CD14-positive monocyte (primary cell): ENCODE results near the gene GRID2. TPM values are rescaled to one million over a fixed set of nuclear protein-coding genes. Genes with fewer than 3 reads are reported as not detected.

Source experiments
- DNase-seq, 3 donors: peaks; one replicate each; pipeline ENCODE4 v3.0.0-alpha.2; 2011 to 2022
- H2AFZ ChIP-seq: 2 replicates; pipeline ENCODE4 v1.6.0; 2012; ENCODE audit warnings: mild to moderate bottlenecking, low read depth, low read length, inconsistent platforms; ENCODE audit not compliant: insufficient read depth, poor library complexity, severe bottlenecking
- H3K27ac ChIP-seq, 2 donors: 1 replicate in 1 of 2; 2 replicates in 1 of 2; pipeline ENCODE4 v1.5.1; 2012 to 2013; ENCODE audit warnings: low read length in 2 of 2, control low read depth in 1 of 2, inconsistent platforms in 1 of 2, low read depth in 1 of 2, mild to moderate bottlenecking in 1 of 2
- H3K27me3 ChIP-seq, 2 donors: one replicate each; pipeline versions ENCODE4 v1.6.0 to v1.6.1; 2011 to 2013; ENCODE audit warnings: low read length in 2 of 2; ENCODE audit not compliant: control insufficient read depth in 2 of 2, insufficient read depth in 2 of 2
- H3K36me3 ChIP-seq, 2 donors: replicated peaks in 1 of 2; 1 replicate in 1 of 2; 2 replicates in 1 of 2; pipeline versions ENCODE4 v1.5.1 to v1.6.1; 2012 to 2013; ENCODE audit warnings: low read length in 2 of 2, control low read depth in 1 of 2, inconsistent platforms in 1 of 2, mild to moderate bottlenecking in 1 of 2; ENCODE audit not compliant: insufficient read depth in 2 of 2, control insufficient read depth in 1 of 2
- H3K4me1 ChIP-seq, 2 donors: 1 replicate in 1 of 2; 2 replicates in 1 of 2; pipeline versions ENCODE4 v1.5.1 to v1.6.1; 2012 to 2013; ENCODE audit warnings: low read length in 2 of 2, control low read depth in 1 of 2, inconsistent platforms in 1 of 2, mild to moderate bottlenecking in 1 of 2, moderate library complexity in 1 of 2; ENCODE audit not compliant: insufficient read depth in 2 of 2, control insufficient read depth in 1 of 2
- H3K4me2 ChIP-seq: replicated peaks from 2 replicates; pipeline ENCODE3; 2012; ENCODE audit warnings: low read length, moderate library complexity, mild to moderate bottlenecking; ENCODE audit not compliant: poor library complexity, severe bottlenecking; ENCODE audit errors: extremely low read depth
- H3K4me3 ChIP-seq, 3 experiments: fragments of 200-600 bp in 1 of 3; sonication (generic) in 1 of 3; replicated peaks in 1 of 3; 1 replicate in 2 of 3; 2 replicates in 1 of 3; pipeline ENCODE4 v1.5.1; 2011 to 2013; ENCODE audit warnings: low read length in 3 of 3, mild to moderate bottlenecking in 3 of 3, control low read depth in 2 of 3, low read depth in 2 of 3, inconsistent platforms in 1 of 3, moderate library complexity in 1 of 3
- H3K79me2 ChIP-seq: 2 replicates; pipeline ENCODE4 v1.6.0; 2012; ENCODE audit warnings: mild to moderate bottlenecking, control low read depth, inconsistent platforms, low read length, moderate library complexity; ENCODE audit not compliant: insufficient read depth
- H3K9ac ChIP-seq: 2 replicates; pipeline ENCODE4 v1.6.0; 2017; ENCODE audit warnings: low read length, mild to moderate bottlenecking; ENCODE audit not compliant: insufficient read depth, poor library complexity, severe bottlenecking
- H3K9me3 ChIP-seq, 2 donors: replicated peaks in 1 of 2; 1 replicate in 1 of 2; 2 replicates in 1 of 2; pipeline versions ENCODE4 v1.5.1 to v1.6.1; 2012 to 2013; ENCODE audit warnings: low read length in 2 of 2, control low read depth in 1 of 2; ENCODE audit not compliant: control insufficient read depth in 1 of 2, insufficient read depth in 1 of 2
- H4K20me1 ChIP-seq: 2 replicates; pipeline ENCODE4 v1.6.0; 2012; ENCODE audit warnings: mild to moderate bottlenecking, low read length, control low read depth, moderate library complexity; ENCODE audit not compliant: insufficient read depth
- H3K27ac Mint-ChIP-seq, 7 donors: one replicate each; pipeline ENCODE4 v1.8.0; 2020; ENCODE audit warnings: mild to moderate bottlenecking in 7 of 7, mixed read lengths in 7 of 7, moderate library complexity in 6 of 7, inconsistent platforms in 2 of 7
- H3K27me3 Mint-ChIP-seq, 3 donors: one replicate each; pipeline ENCODE4 v1.8.0; 2021 to 2022; ENCODE audit warnings: low read depth in 3 of 3, mild to moderate bottlenecking in 3 of 3, mixed read lengths in 3 of 3, moderate library complexity in 3 of 3, inconsistent platforms in 1 of 3
- H3K36me3 Mint-ChIP-seq, 2 donors: one replicate each; pipeline ENCODE4 v1.8.0; 2020; ENCODE audit warnings: mixed read lengths in 2 of 2, inconsistent platforms in 1 of 2, mild to moderate bottlenecking in 1 of 2
- H3K4me1 Mint-ChIP-seq: one replicate; pipeline ENCODE4 v1.8.0; 2020; ENCODE audit warnings: mild to moderate bottlenecking, mixed read lengths
- H3K4me3 Mint-ChIP-seq, 2 donors: one replicate each; pipeline ENCODE4 v1.8.0; 2020; ENCODE audit warnings: mild to moderate bottlenecking in 2 of 2, mixed read lengths in 2 of 2, moderate library complexity in 1 of 2
- H3K9me3 Mint-ChIP-seq, 7 donors: one replicate each; pipeline ENCODE4 v1.8.0; 2020 to 2022; ENCODE audit warnings: mixed read lengths in 7 of 7, mild to moderate bottlenecking in 6 of 7, moderate library complexity in 6 of 7, inconsistent platforms in 2 of 7
- WGBS: methylation state at CpG from one replicate; pipeline ENCODE4 v1.1.5; 2013; ENCODE audit warnings: missing lambda C conversion rate; ENCODE audit not compliant: insufficient coverage; 5-methylcytosine and 5-hydroxymethylcytosine counted together
- intact Hi-C, 2 donors: fragments of 100-400 bp; cut with micrococcal nuclease; formaldehyde crosslinking; loops; one replicate each; pipeline versions ENCODE4 v1.15.0 to v1.15.1; 2023
- polyA plus RNA-seq, 3 donors: library from polyadenylated mRNA; depleted of rRNA in 1 of 3; unstranded in 2 of 3; stranded (reverse) in 1 of 3; fragments of 300-500 nt in 2 of 3; fragments of >200 nt in 1 of 3; fragmentation: Illumina TruSeq in 2 of 3; gene quantifications; 1 replicate in 2 of 3; 2 replicates in 1 of 3; pipeline ENCODE4 v1.2.3, GENCODE V29; 2012 to 2021
- TF ChIP-seq, protein P1 (sequence below): fragments of 200-600 bp; IDR thresholded peaks from one replicate; pipeline ENCODE4 v1.8.0; 2022; ENCODE audit warnings: antibody characterized with exemption, mild to moderate bottlenecking

The GRID2 gene
- polyA plus RNA-seq, 3 donors: not detected

DNA sequence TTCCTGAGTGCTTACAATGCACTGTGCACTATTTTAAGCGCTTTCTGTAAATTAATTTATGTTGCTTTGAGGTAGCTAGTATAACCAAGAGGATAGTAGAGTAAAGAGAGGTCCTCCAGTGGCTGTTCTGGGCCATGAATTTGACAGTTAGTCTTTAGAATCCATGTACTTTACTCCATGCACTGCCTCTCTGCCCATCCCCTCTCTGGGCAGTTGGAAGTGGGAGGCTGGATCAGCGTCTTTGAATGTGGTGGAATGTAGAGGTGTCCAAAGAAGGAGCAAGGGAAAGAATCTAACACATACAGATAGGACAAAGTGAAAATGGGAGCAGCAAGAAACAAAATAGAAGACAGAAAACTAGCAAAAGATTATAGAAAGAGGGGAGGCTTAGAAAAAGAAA is 712.6 kb downstream of the GRID2 start:
- Histone ChIP-seq H3K27ac (no peak overlapping the region), H3K4me3 (no peak overlapping the region), H3K9ac (no peak overlapping the region), H3K9me3 (no peaks in the 10 kb centered on the region), H4K20me1 (no peaks in the 10 kb centered on the region), H3K36me3 (no peaks in the 10 kb centered on the region), H3K4me1 (no peaks in the 10 kb centered on the region), H3K27me3 (no peaks in the 10 kb centered on the region), H3K4me2 (no peak overlapping the region), H2AFZ (no peak overlapping the region), H3K79me2 (no peaks in the 10 kb centered on the region)
- H3K27me3 Mint-ChIP-seq: no peaks in the 10 kb centered on the region
- no CpG with 5 or more reads among the region's 2 CpGs for WGBS
- peaks cover 0 to 6% (median 0%) of the 10 kb centered on the region in 7 donors for H3K9me3 Mint-ChIP-seq
- TF ChIP-seq, protein P1, sequence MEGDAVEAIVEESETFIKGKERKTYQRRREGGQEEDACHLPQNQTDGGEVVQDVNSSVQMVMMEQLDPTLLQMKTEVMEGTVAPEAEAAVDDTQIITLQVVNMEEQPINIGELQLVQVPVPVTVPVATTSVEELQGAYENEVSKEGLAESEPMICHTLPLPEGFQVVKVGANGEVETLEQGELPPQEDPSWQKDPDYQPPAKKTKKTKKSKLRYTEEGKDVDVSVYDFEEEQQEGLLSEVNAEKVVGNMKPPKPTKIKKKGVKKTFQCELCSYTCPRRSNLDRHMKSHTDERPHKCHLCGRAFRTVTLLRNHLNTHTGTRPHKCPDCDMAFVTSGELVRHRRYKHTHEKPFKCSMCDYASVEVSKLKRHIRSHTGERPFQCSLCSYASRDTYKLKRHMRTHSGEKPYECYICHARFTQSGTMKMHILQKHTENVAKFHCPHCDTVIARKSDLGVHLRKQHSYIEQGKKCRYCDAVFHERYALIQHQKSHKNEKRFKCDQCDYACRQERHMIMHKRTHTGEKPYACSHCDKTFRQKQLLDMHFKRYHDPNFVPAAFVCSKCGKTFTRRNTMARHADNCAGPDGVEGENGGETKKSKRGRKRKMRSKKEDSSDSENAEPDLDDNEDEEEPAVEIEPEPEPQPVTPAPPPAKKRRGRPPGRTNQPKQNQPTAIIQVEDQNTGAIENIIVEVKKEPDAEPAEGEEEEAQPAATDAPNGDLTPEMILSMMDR: no peak
- no peak overlapping the region for H3K27ac Mint-ChIP-seq
- no peaks in the 10 kb centered on the region for H3K4me1 Mint-ChIP-seq
- no peaks in the 10 kb centered on the region for H3K36me3 Mint-ChIP-seq
- H3K4me3 Mint-ChIP-seq: no peak overlapping the region
- intact Hi-C loops: no loop called here
- DNase-seq: no peak

DNA sequence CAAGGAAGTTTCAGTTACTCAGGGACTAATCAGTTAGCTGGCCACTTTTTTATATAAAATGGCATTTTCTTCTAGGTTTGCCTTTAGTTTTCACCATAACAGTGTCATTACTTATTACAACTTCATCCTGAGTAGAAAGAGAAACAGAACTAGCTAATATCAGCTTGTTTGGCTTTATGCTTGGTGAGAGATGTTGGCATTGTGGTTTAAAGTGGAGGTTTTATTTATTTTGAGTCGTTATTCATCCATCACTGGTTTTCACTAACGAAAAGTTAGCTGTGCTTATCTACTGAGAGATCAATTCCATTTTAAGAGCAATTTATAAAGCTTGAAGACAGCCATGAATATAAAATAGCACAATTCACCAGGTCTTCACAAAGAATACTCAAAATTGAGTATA is 714.5 kb downstream of the GRID2 start:
- Mint-ChIP-seq H3K9me3 (peaks cover 0 to 6% (median 0%) of the 10 kb centered on the region in 7 donors), H3K27me3 (no peaks in the 10 kb centered on the region), H3K4me1 (no peaks in the 10 kb centered on the region), H3K36me3 (no peaks in the 10 kb centered on the region), H3K27ac (no peak overlapping the region), H3K4me3 (no peak overlapping the region)
- no peaks in the 10 kb centered on the region for H3K27me3 ChIP-seq
- H3K4me1 ChIP-seq: no peaks in the 10 kb centered on the region
- H3K9ac ChIP-seq: no peak overlapping the region
- intact Hi-C loops: no loop called here
- DNase-seq: no peak
- no peak overlapping the region for H3K4me2 ChIP-seq
- H3K27ac ChIP-seq: no peak overlapping the region
- no peaks in the 10 kb centered on the region for H4K20me1 ChIP-seq
- no peaks in the 10 kb centered on the region for H3K36me3 ChIP-seq
- no CpG with 5 or more reads among the region's 2 CpGs for WGBS
- H3K4me3 ChIP-seq: no peak overlapping the region
- H2AFZ ChIP-seq: no peak overlapping the region
- no peaks in the 10 kb centered on the region for H3K9me3 ChIP-seq
- TF ChIP-seq, protein P1: no peak
- no peaks in the 10 kb centered on the region for H3K79me2 ChIP-seq
